Left ventricle myocardium inferior (tissue), 1 donor: ENCODE measurements around the gene PIK3R5. TPM values are rescaled to one million over a fixed set of nuclear protein-coding genes. Genes with fewer than 3 reads are reported as not detected.

Experiments used
- DNase-seq: peaks from one replicate; pipeline ENCODE4 v3.0.0-alpha.2; 2020
- H3K27ac ChIP-seq: fragments of 200-600 bp; replicated peaks from 2 replicates; pipeline ENCODE4 v1.8.0; 2021
- H3K27me3 ChIP-seq: fragments of 200-600 bp; 2 replicates; pipeline ENCODE4 v1.8.0; 2021; ENCODE audit warnings: low read depth
- H3K36me3 ChIP-seq: fragments of 200-600 bp; 2 replicates; pipeline ENCODE4 v1.8.0; 2021
- H3K4me1 ChIP-seq: fragments of 200-600 bp; 2 replicates; pipeline ENCODE4 v1.8.0; 2021
- H3K4me3 ChIP-seq: fragments of 200-600 bp; 2 replicates; pipeline ENCODE4 v1.8.0; 2021; ENCODE audit warnings: mild to moderate bottlenecking, moderate library complexity
- H3K9me3 ChIP-seq: fragments of 200-600 bp; replicated peaks from 2 replicates; pipeline ENCODE4 v1.8.0; 2021
- CTCF ChIP-seq: fragments of 200-600 bp; IDR thresholded peaks from 2 replicates; pipeline ENCODE4 v1.8.0; 2021; ENCODE audit warnings: antibody characterized with exemption, mild to moderate bottlenecking, borderline replicate concordance
- intact Hi-C: fragments of 100-400 bp; cut with micrococcal nuclease; formaldehyde crosslinking; loops from one replicate; pipeline ENCODE4 v1.11.0; 2022
- total RNA-seq: library from RNA; stranded (reverse); fragmentation: NEBNext Ultra II Directional; extraction: Animal tissue kit (Norgen Biotek cat#: 25700); gene quantifications from one replicate; pipeline ENCODE4 v1.2.1, GENCODE V29; 2021
- donor health status: DM: no; HTN: yes; CAD: no; lungs with severe emphysema.

Gene PIK3R5
- total RNA-seq, 1 donor from 2014 or later, result 2.7 TPM

- Histone ChIP-seq H3K27me3 (no peaks in the 10 kb centered on the region), H3K9me3 (no peaks in the 10 kb centered on the region), H3K36me3 (no peaks in the 10 kb centered on the region), H3K27ac (no peak overlapping the region), H3K4me1 (peaks cover 12% of the 10 kb centered on the region), H3K4me3 (no peak overlapping the region)
- TF ChIP-seq CTCF, result no peak
- intact Hi-C loops, result no loop called here
- DNase-seq, result no peak
These were observed 81.0 kb downstream of the PIK3R5 start for GRCh38 chr17:8884336-8884990.

- H3K9me3 ChIP-seq, result no peaks in the 10 kb centered on the region
- intact Hi-C loops, result no loop called here
- H3K27ac ChIP-seq, result no peak overlapping the region
- H3K36me3 ChIP-seq, result no peaks in the 10 kb centered on the region
- no peak for DNase-seq
- H3K27me3 ChIP-seq, result no peaks in the 10 kb centered on the region
- peaks cover 7% of the 10 kb centered on the region for H3K4me1 ChIP-seq
- no peak overlapping the region for H3K4me3 ChIP-seq
- no peak for TF ChIP-seq CTCF
These were observed 82.2 kb downstream of the PIK3R5 start for GRCh38 chr17:8883353-8883752.

GRCh38 chr17:8881606-8882005 lies 83.9 kb downstream of the PIK3R5 start:
- no peaks in the 10 kb centered on the region for H3K9me3 ChIP-seq
- H3K27ac ChIP-seq, result no peak overlapping the region
- no peaks in the 10 kb centered on the region for H3K4me1 ChIP-seq
- intact Hi-C loops, result no loop called here
- no peak for DNase-seq
- peaks cover 10% of the 10 kb centered on the region for H3K27me3 ChIP-seq
- no peak for TF ChIP-seq CTCF
- H3K36me3 ChIP-seq, result no peaks in the 10 kb centered on the region
- H3K4me3 ChIP-seq, result no peak overlapping the region

- intact Hi-C loops, result no loop called here
These were observed 85.0 kb downstream of the PIK3R5 start for GRCh38 chr17:8880466-8880865.

GRCh38 chr17:8879410-8879809 lies 86.1 kb downstream of the PIK3R5 start:
- no peaks in the 10 kb centered on the region for H3K4me1 ChIP-seq
- H3K9me3 ChIP-seq, result no peaks in the 10 kb centered on the region
- H3K4me3 ChIP-seq, result no peak overlapping the region
- no peak for DNase-seq
- no peak for TF ChIP-seq CTCF
- intact Hi-C loops, result no loop called here
- H3K36me3 ChIP-seq, result no peaks in the 10 kb centered on the region
- no peak overlapping the region for H3K27ac ChIP-seq
- H3K27me3 ChIP-seq, result peaks cover 30% of the 10 kb centered on the region

More at GRCh38 chr17:8880466-8880865, 85.0 kb downstream of the PIK3R5 start:
- H3K36me3 ChIP-seq, result no peaks in the 10 kb centered on the region
- no peaks in the 10 kb centered on the region for H3K4me1 ChIP-seq
- no peaks in the 10 kb centered on the region for H3K9me3 ChIP-seq
- no peak for DNase-seq
- H3K27ac ChIP-seq, result no peak overlapping the region
- TF ChIP-seq CTCF, result no peak
- H3K4me3 ChIP-seq, result no peak overlapping the region
- H3K27me3 ChIP-seq, result peaks cover 20% of the 10 kb centered on the region
